Measurements from ENCODE around the gene GOLPH3. TPM values are rescaled to one million over a fixed set of nuclear protein-coding genes. Genes with fewer than 3 reads are reported as not detected.

Gene GOLPH3
- total RNA-seq, 1 donor from 2014 or later: 50.0 TPM

- peak; percentile 23 to 45 for DNase-seq (ENCODE audit: low read depth in 2 of 2)
These were observed 3.6 kb downstream of the GOLPH3 start for GRCh38 chr5:32170303-32171151.

GRCh38 chr5:32168460-32169033 is 5.6 kb downstream of the GOLPH3 start:
- DNase-seq (ENCODE audit: low read depth in 2 of 2): peak in 1 of 2 donors; percentile 26

- DNase-seq (ENCODE audit: low read depth in 2 of 2): no peak
These were observed 8.5 kb downstream of the GOLPH3 start for GRCh38 chr5:32165597-32165996.

- no peak for DNase-seq (ENCODE audit: low read depth in 2 of 2)
These were observed 10.3 kb downstream of the GOLPH3 start for GRCh38 chr5:32163785-32164184.

GRCh38 chr5:32163053-32163452 is 11.1 kb downstream of the GOLPH3 start:
- no peak for DNase-seq (ENCODE audit: low read depth in 2 of 2)

GRCh38 chr5:32160228-32160627 is 13.9 kb downstream of the GOLPH3 start:
- DNase-seq (ENCODE audit: low read depth in 2 of 2): no peak

GRCh38 chr5:32159328-32160072 is 14.6 kb downstream of the GOLPH3 start:
- no peak for DNase-seq (ENCODE audit: low read depth in 2 of 2)

- no peak for DNase-seq (ENCODE audit: low read depth in 2 of 2)
These were observed 15.5 kb downstream of the GOLPH3 start for GRCh38 chr5:32158679-32158975.

- DNase-seq (ENCODE audit: low read depth in 2 of 2): no peak
These were observed 17.0 kb downstream of the GOLPH3 start for GRCh38 chr5:32157078-32157477.

- DNase-seq (ENCODE audit: low read depth in 2 of 2): no peak
These were observed 17.5 kb downstream of the GOLPH3 start for GRCh38 chr5:32156635-32157034.

GRCh38 chr5:32155211-32155610 is 18.9 kb downstream of the GOLPH3 start:
- DNase-seq (ENCODE audit: low read depth in 2 of 2): no peak

- DNase-seq (ENCODE audit: low read depth in 2 of 2): peak in 1 of 2 donors; percentile 81
These were observed 20.4 kb downstream of the GOLPH3 start for GRCh38 chr5:32153723-32154122.

GRCh38 chr5:32151198-32151597 is 22.9 kb downstream of the GOLPH3 start:
- DNase-seq (ENCODE audit: low read depth in 2 of 2): no peak

GRCh38 chr5:32150366-32150765 is 23.8 kb downstream of the GOLPH3 start:
- DNase-seq (ENCODE audit: low read depth in 2 of 2): no peak

GRCh38 chr5:32147959-32148358 is 26.2 kb downstream of the GOLPH3 start:
- DNase-seq (ENCODE audit: low read depth in 2 of 2): no peak

- no peak for DNase-seq (ENCODE audit: low read depth in 2 of 2)
These were observed 26.9 kb downstream of the GOLPH3 start for GRCh38 chr5:32147236-32147635.

GRCh38 chr5:32145378-32145777 is 28.7 kb downstream of the GOLPH3 start:
- DNase-seq (ENCODE audit: low read depth in 2 of 2): no peak

GRCh38 chr5:32144378-32145207 is 29.5 kb downstream of the GOLPH3 start:
- DNase-seq (ENCODE audit: low read depth in 2 of 2): no peak

GRCh38 chr5:32143617-32144377 is 30.3 kb downstream of the GOLPH3 start:
- no peak for DNase-seq (ENCODE audit: low read depth in 2 of 2)

- DNase-seq (ENCODE audit: low read depth in 2 of 2): no peak
These were observed 35.2 kb downstream of the GOLPH3 start for GRCh38 chr5:32138839-32139493.

All from lung microvascular endothelial cell (primary cell).